ENCODE results near the gene VPS54. TPM values are rescaled to one million over a fixed set of nuclear protein-coding genes. Genes with fewer than 3 reads are reported as not detected.

VPS54 gene
- total RNA-seq (2022; extraction: Qiagen RNA extraction; ENCODE audit: low read depth) = 12.9 to 17.7 TPM (median 15.5 TPM) in 5 replicates

DNA sequence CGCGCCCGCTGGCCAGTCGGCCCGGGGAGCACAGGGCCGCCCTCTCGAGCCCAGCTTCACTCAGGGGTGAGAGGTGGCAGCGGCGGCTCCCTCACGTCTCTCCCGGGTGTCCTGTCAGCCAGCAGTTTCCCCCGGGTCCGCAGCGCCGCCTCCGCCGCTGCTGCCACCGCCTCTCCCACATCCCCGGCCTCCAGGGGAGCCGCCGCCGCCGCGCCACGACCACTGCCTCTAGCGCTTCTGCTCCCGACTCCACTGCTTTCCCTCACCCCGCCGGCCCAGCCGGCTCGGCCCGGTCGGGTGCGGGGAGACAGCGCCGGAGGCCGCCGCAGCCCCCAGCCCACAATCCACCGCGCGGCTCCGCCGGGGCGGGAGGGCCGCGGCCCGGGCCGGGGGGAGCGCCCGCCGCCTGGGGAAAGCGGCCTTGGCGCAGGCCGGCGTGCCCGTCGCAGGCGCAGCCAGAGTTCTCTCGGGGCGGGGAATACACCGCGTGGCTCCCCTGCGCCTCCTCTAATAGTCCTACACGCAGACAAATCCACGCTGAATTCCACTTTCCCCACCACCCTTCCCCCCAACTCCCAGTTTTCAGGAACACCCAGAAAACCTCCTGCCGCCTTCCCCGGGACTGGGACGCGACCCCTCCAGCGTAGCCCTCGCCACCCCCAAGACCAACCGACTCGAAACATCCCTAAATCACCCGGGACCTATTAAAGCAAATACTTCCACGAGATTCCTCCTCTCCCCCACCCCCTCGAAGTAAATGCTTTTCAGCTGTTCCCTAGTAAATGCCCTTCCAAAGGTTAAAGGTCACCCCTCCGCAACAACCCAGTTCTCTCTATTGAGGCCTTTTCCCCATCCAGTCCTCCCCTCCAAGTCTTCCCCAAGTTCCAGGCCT, at the start of gene VPS54:
TSS of gene VPS54 (minus strand) at position 346 of the 892 bp plus-strand sequence. CDS start 35,429 bp downstream, outside the sequence.

Other genes with a start within 250 kb of the VPS54 start
- 76.8 to 94.9 TPM (median 81.6 TPM) in 5 replicates for gene UGP2, start 177.5 kb downstream of the VPS54 start, total RNA-seq (2022; extraction: Qiagen RNA extraction; ENCODE audit: low read depth)
- gene PELI1, start 125.0 kb upstream of the VPS54 start, total RNA-seq (2022; extraction: Qiagen RNA extraction; ENCODE audit: low read depth) = 1.1 to 1.8 TPM (median 1.4 TPM) in 5 replicates

Measured in A549 treated with DMSO at 1 μM for 4 hours (cell line).